A549 (cell line): Measurements from ENCODE around the gene RGS21. TPM values are rescaled to one million over a fixed set of nuclear protein-coding genes. Genes with fewer than 3 reads are reported as not detected.

ENCODE experiments used
- ATAC-seq, 2 experiments: fragments of 200-7000 bp in 1 of 2; fragments of >200 bp in 1 of 2; cut with Nextera tagmentation in 1 of 2; cut with Tn5 transposase in 1 of 2; 3 replicates each; pipeline versions ENCODE4 v1.8.0 to v1.9.1; 2018 to 2020; ENCODE audit warnings: mild to moderate bottlenecking in 1 of 2, moderate library complexity in 1 of 2
- CTCF ChIA-PET: fragments of 300-600 bp; sonication (Branson Sonifier 250); formaldehyde crosslinking; extraction: SDS; loops from one replicate; lab custom pipeline; 2021; ENCODE audit warnings: antibody characterized with exemption, inconsistent platforms; lab: Yijun Ruan, JAX
- POLR2A ChIA-PET: fragments of 350-600 bp; formaldehyde crosslinking; extraction: SDS; loops from one replicate; lab custom pipeline; 2021; ENCODE audit warnings: antibody characterized with exemption, inconsistent platforms; lab: Yijun Ruan, JAX
- DNase-seq, 2 experiments: peaks; one replicate each; pipeline versions ENCODE4 v3.0.0 to v3.0.0-alpha.2; 2011 to 2016; ENCODE audit warnings: low read depth in 1 of 2, low spot score in 1 of 2
- FAIRE-seq: peaks from 2 replicates; lab custom pipeline; 2011; peaks lifted over from hg19 to GRCh38; lab: Jason Lieb, UNC
- H3K27ac ChIP-seq, 2 experiments: fragments of >200 bp; sonication (Bioruptor Twin); formaldehyde crosslinking; 3 replicates each; pipeline ENCODE4 v1.5.1; 2016 to 2017
- H3K4me1 ChIP-seq: fragments of >200 bp; sonication (Bioruptor Twin); formaldehyde crosslinking; 3 replicates; pipeline ENCODE4 v1.6.1; 2016
- H3K4me2 ChIP-seq: fragments of >200 bp; sonication (Bioruptor Twin); formaldehyde crosslinking; 3 replicates; pipeline ENCODE4 v1.6.1; 2016
- H3K4me3 ChIP-seq: fragments of >200 bp; sonication (Bioruptor Twin); formaldehyde crosslinking; 3 replicates; pipeline ENCODE4 v1.5.1; 2016
- H3K9me3 ChIP-seq: fragments of >200 bp; sonication (Bioruptor Twin); formaldehyde crosslinking; 3 replicates; pipeline ENCODE4 v1.6.1; 2016
- BCL3 ChIP-seq: fragments of >200 bp; sonication (Bioruptor Twin); formaldehyde crosslinking; IDR thresholded peaks from 3 replicates; pipeline ENCODE4 v1.6.1; 2016
- CBX8 ChIP-seq: fragments of 200-600 bp; sonication (generic); IDR thresholded peaks from 2 replicates; pipeline ENCODE4 v1.6.1; 2016
- CEBPB ChIP-seq, 2 experiments: fragments of >200 bp in 1 of 2; sonication (Bioruptor Twin) in 1 of 2; formaldehyde crosslinking in 1 of 2; IDR thresholded peaks; 2 replicates each; pipeline ENCODE4 v1.6.1; 2012 to 2016
- CTCF ChIP-seq: fragments of >200 bp; sonication (Bioruptor Twin); formaldehyde crosslinking; IDR thresholded peaks from 3 replicates; pipeline ENCODE4 v1.5.1; 2016
- E2F6 ChIP-seq: IDR thresholded peaks from 2 replicates; pipeline ENCODE4 v1.6.1; 2012; ENCODE audit warnings: low read depth, borderline replicate concordance
- ELK1 ChIP-seq: fragments of 150-350 bp; IDR thresholded peaks from 2 replicates; pipeline ENCODE4 v1.6.1; 2014; ENCODE audit warnings: low read depth, mild to moderate bottlenecking, low read length
- FOSB ChIP-seq: fragments of 250-450 bp; sonication (Bioruptor Pico); IDR thresholded peaks from 2 replicates; pipeline ENCODE4 v1.5.0; 2020; ENCODE audit warnings: mild to moderate bottlenecking, moderate library complexity
- GATA3 ChIP-seq: IDR thresholded peaks from 2 replicates; pipeline ENCODE4 v1.6.1; 2012; ENCODE audit warnings: borderline replicate concordance
- HDAC2 ChIP-seq: fragments of 200-600 bp; sonication (generic); IDR thresholded peaks from 2 replicates; pipeline ENCODE4 v1.6.1; 2016
- HES2 ChIP-seq: fragments of >200 bp; sonication (Bioruptor Twin); formaldehyde crosslinking; IDR thresholded peaks from 2 replicates; pipeline ENCODE4 v1.6.1; 2016
- HOXA7 ChIP-seq: fragments of 250-450 bp; sonication (Bioruptor Pico); IDR thresholded peaks from 2 replicates; pipeline ENCODE4 v1.5.0; 2020; ENCODE audit warnings: mild to moderate bottlenecking, moderate library complexity
- HOXB13 ChIP-seq: fragments of 250-450 bp; sonication (Bioruptor Pico); IDR thresholded peaks from 2 replicates; pipeline ENCODE4 v1.5.0; 2020; ENCODE audit warnings: low read depth, mild to moderate bottlenecking, moderate library complexity
- HOXB5 ChIP-seq: fragments of 250-450 bp; sonication (Bioruptor Pico); IDR thresholded peaks from 2 replicates; pipeline ENCODE4 v1.5.0; 2020; ENCODE audit warnings: mild to moderate bottlenecking, moderate library complexity
- KDM5A ChIP-seq: fragments of 200-600 bp; sonication (generic); IDR thresholded peaks from 2 replicates; pipeline ENCODE4 v1.6.1; 2016; ENCODE audit warnings: antibody characterized with exemption, mild to moderate bottlenecking
- NFE2L2 ChIP-seq: fragments of 150-350 bp; conservative IDR thresholded peaks from 2 replicates; pipeline ENCODE4 v1.6.1; 2014; ENCODE audit warnings: low read length
- PBX3 ChIP-seq: IDR thresholded peaks from 2 replicates; pipeline ENCODE4 v1.6.1; 2012
- PHF8 ChIP-seq: fragments of 200-600 bp; sonication (generic); IDR thresholded peaks from 2 replicates; pipeline ENCODE4 v1.6.1; 2016; ENCODE audit warnings: low read depth, mild to moderate bottlenecking, antibody characterized with exemption, moderate library complexity, borderline replicate concordance
- POLR2AphosphoS2 ChIP-seq: conservative IDR thresholded peaks from 2 replicates; pipeline ENCODE4 v1.6.1; 2012; ENCODE audit warnings: low read length, improper control_type of control experiment, inconsistent platforms
- RAD21 ChIP-seq, 2 experiments: fragments of >200 bp in 1 of 2; sonication (Bioruptor Twin) in 1 of 2; formaldehyde crosslinking in 1 of 2; IDR thresholded peaks in 1 of 2; conservative IDR thresholded peaks in 1 of 2; 2 replicates in 1 of 2; 3 replicates in 1 of 2; pipeline ENCODE4 v1.6.1; 2012 to 2018; ENCODE audit warnings: inconsistent platforms in 1 of 2
- RARB ChIP-seq: fragments of 250-450 bp; sonication (Bioruptor Pico); IDR thresholded peaks from 2 replicates; pipeline ENCODE4 v1.8.0; 2021; ENCODE audit warnings: mild to moderate bottlenecking, moderate library complexity
- RFX5 ChIP-seq: fragments of 450-650 bp; IDR thresholded peaks from 2 replicates; pipeline ENCODE4 v1.7.1; 2014; ENCODE audit warnings: antibody characterized with exemption, mild to moderate bottlenecking, moderate library complexity
- USF2 ChIP-seq: fragments of 450-650 bp; IDR thresholded peaks from 2 replicates; pipeline ENCODE4 v1.6.1; 2014; ENCODE audit warnings: antibody characterized with exemption
- ZC3H11A ChIP-seq: fragments of 450-650 bp; IDR thresholded peaks from 2 replicates; pipeline ENCODE4 v1.6.1; 2014; ENCODE audit warnings: antibody characterized with exemption, mild to moderate bottlenecking
- ZNF302 ChIP-seq: fragments of 250-450 bp; sonication (Bioruptor Pico); IDR thresholded peaks from 2 replicates; pipeline ENCODE4 v1.9.0; 2021; ENCODE audit warnings: inconsistent platforms, mild to moderate bottlenecking, moderate library complexity
- WGBS: methylation state at CpG from one replicate; pipeline ENCODE4 v1.1.6; 2017; ENCODE audit errors: missing lambda C conversion rate; 5-methylcytosine and 5-hydroxymethylcytosine counted together
- polyA plus RNA-seq, 4 experiments: library from polyadenylated mRNA; depleted of rRNA in 3 of 4; stranded (reverse); fragments of >200 nt; fragmentation: RNase III in 1 of 4; extraction: RNeasy Plus Mini Kit Qiagen cat#74134 plus additional on column Dnase treatment in 1 of 4; gene quantifications; 2 replicates in 3 of 4; 3 replicates in 1 of 4; pipeline ENCODE4 v1.2.3, GENCODE V29; 2011 to 2017

Gene RGS21
- polyA plus RNA-seq, 2 of the 4 experiments (the other 2 are of a cell fraction) = not detected

- H3K4me3 ChIP-seq = no peak overlapping the region
- ATAC-seq (peak in 1 of 2 experiments; percentile 62; a peak in 2 of 6 replicates), FAIRE-seq (no peak)
These were observed 46.4 kb downstream of the RGS21 start for GRCh38 chr1:192363177-192363576.

GRCh38 chr1:192367436-192367835 lies 50.6 kb downstream of the RGS21 start:
- Histone ChIP-seq H3K4me3 (no peak overlapping the region), H3K9me3 (no peaks in the 10 kb centered on the region), H3K4me2 (no peak overlapping the region), H3K27ac (no peak overlapping the region), H3K4me1 (peaks cover 13% of the 10 kb centered on the region; the same call in 1 of the 3 replicates)
- TF ChIP-seq POLR2AphosphoS2 (no peak), BCL3 (no peak), PHF8 (no peak), ZC3H11A (no peak), FOSB (CRISPR knock-in tag) (no peak), HOXB5 (no peak), GATA3 (no peak), CBX8 (no peak), PBX3 (no peak), KDM5A (no peak), HOXA7 (no peak), HOXB13 (CRISPR knock-in tag) (no peak), HDAC2 (no peak), NFE2L2 (no peak), ZNF302 (CRISPR knock-in tag) (no peak), E2F6 (no peak)
- WGBS = 58% methylated on average over 3 of the region's 3 CpGs
- ATAC-seq (no peak), FAIRE-seq (peak; percentile 56), DNase-seq (no peak)
- POLR2A ChIA-PET = no interaction called here
- CTCF ChIA-PET = no interaction called here

More at GRCh38 chr1:192363177-192363576, 46.4 kb downstream of the RGS21 start:
- Histone ChIP-seq H3K4me1 (no peaks in the 10 kb centered on the region), H3K27ac (no peak overlapping the region), H3K9me3 (no peaks in the 10 kb centered on the region), H3K4me2 (no peak overlapping the region)
- DNase-seq = peak in 1 of 2 experiments; percentile 4
- TF ChIP-seq ELK1 = no peak
- no peak for TF ChIP-seq RFX5
- TF ChIP-seq USF2 = no peak
- TF ChIP-seq CEBPB (IDR thresholded peaks at IDR 0.05) = no peak
- no peak for TF ChIP-seq RAD21 (conservative IDR thresholded peaks at IDR 0.05 in 1 of 2, IDR thresholded peaks at IDR 0.05 in 1 of 2)
- TF ChIP-seq CTCF = no peak
- no peak for TF ChIP-seq RARB (CRISPR knock-in tag)
- TF ChIP-seq HES2 = no peak
- TF ChIP-seq CBX8 = no peak
- ChIA-PET POLR2A (no interaction called here), CTCF (interaction anchor here (1.7 kb wide), 1 partner anchor 11 kb away, joined by 6 read pairs; no protein-coding TSS in a partner anchor)
